Lower lobe of right lung (tissue), 2 donors: ENCODE data around the gene GPR75. TPM values are rescaled to one million over a fixed set of nuclear protein-coding genes. Genes with fewer than 3 reads are reported as not detected.

Experiments
- ATAC-seq, 2 donors: fragments of 200-7000 bp; cut with Tn5 transposase; one replicate each; pipeline ENCODE4 v1.9.1; 2020 to 2022; ENCODE audit warnings: mild to moderate bottlenecking in 2 of 2, moderate library complexity in 2 of 2
- DNase-seq: peaks from one replicate; pipeline ENCODE4 v3.0.0-alpha.2; 2020
- H3K27ac ChIP-seq: fragments of 200-600 bp; one replicate; pipeline ENCODE4 v1.8.0; 2022
- H3K27me3 ChIP-seq: fragments of 200-600 bp; one replicate; pipeline ENCODE4 v1.8.0; 2022; ENCODE audit warnings: low read depth
- H3K36me3 ChIP-seq: fragments of 200-600 bp; one replicate; pipeline ENCODE4 v1.8.0; 2022; ENCODE audit warnings: mild to moderate bottlenecking
- H3K4me1 ChIP-seq: fragments of 200-600 bp; one replicate; pipeline ENCODE4 v1.8.0; 2022
- H3K4me3 ChIP-seq: fragments of 200-600 bp; one replicate; pipeline ENCODE4 v1.8.0; 2022; ENCODE audit warnings: mild to moderate bottlenecking
- H3K9me3 ChIP-seq: fragments of 200-600 bp; one replicate; pipeline ENCODE4 v1.8.0; 2022
- intact Hi-C: fragments of 100-400 bp; cut with DNase I; formaldehyde crosslinking; loops from one replicate; pipeline ENCODE4 v1.11.0; 2022
- total RNA-seq: library from RNA; stranded (reverse); fragmentation: NEBNext Ultra II Directional; extraction: Animal tissue kit (Norgen Biotek cat#: 25700); gene quantifications from one replicate; pipeline ENCODE4 v1.2.1, GENCODE V29; 2021
- TF ChIP-seq, protein P1 (sequence below): fragments of 200-600 bp; IDR thresholded peaks from one replicate; pipeline ENCODE4 v1.8.0; 2022; ENCODE audit warnings: antibody characterized with exemption, mild to moderate bottlenecking
- donor health status: DM: no; HTN: yes; CAD: no; lungs with severe emphysema.

The GPR75 gene
- total RNA-seq, 1 donor from 2014 or later, result 3.2 TPM

DNA sequence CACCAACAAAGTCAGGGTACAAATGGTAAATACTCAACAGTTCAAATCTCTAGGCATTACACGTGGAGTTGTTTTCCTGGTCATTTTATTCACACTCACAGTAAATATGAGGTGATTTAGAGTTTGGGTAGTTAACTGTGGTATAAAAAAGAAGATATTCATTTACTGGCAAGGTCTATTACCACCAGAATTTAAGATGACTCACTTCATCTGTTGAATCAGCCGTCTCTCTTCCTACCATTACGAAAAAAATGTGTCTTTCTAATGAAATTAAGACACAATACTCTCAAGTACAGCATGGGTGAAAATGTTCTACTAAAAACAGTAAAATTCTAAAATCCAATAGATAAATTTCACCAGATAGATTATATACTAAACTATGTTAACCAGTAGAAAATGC is 21.0 kb upstream of the GPR75 start:
- no peak overlapping the region for H3K4me3 ChIP-seq
- DNase-seq (no peak), ATAC-seq (no peak)
- H3K36me3 ChIP-seq, result peaks cover 80% of the 10 kb centered on the region
- intact Hi-C loops, result no loop called here
- no peaks in the 10 kb centered on the region for H3K9me3 ChIP-seq
- H3K4me1 ChIP-seq, result no peaks in the 10 kb centered on the region
- TF ChIP-seq, protein P1, sequence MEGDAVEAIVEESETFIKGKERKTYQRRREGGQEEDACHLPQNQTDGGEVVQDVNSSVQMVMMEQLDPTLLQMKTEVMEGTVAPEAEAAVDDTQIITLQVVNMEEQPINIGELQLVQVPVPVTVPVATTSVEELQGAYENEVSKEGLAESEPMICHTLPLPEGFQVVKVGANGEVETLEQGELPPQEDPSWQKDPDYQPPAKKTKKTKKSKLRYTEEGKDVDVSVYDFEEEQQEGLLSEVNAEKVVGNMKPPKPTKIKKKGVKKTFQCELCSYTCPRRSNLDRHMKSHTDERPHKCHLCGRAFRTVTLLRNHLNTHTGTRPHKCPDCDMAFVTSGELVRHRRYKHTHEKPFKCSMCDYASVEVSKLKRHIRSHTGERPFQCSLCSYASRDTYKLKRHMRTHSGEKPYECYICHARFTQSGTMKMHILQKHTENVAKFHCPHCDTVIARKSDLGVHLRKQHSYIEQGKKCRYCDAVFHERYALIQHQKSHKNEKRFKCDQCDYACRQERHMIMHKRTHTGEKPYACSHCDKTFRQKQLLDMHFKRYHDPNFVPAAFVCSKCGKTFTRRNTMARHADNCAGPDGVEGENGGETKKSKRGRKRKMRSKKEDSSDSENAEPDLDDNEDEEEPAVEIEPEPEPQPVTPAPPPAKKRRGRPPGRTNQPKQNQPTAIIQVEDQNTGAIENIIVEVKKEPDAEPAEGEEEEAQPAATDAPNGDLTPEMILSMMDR, result no peak
- H3K27ac ChIP-seq, result no peak overlapping the region
- H3K27me3 ChIP-seq, result no peaks in the 10 kb centered on the region

DNA sequence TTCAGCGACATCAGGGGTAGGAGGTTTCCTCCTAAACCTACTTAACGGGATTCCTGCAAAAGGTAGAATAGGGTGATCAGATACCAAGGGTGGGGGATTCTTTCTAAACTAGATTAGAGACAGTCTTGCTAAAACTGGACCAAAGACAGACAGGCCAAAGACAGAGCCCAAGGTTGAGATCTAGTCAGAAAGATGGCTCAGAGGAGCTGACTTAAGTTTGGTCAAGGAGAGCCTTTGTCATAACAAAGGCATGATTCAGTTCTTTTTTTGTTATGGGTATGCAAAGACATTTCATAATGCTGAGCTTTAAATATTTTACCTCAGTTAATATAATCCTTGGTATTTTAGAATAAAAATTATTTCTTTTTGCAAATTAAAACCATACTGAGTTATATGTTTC is 17.8 kb upstream of the GPR75 start:
- intact Hi-C loops, result no loop called here
- no peak for ATAC-seq
- no peak for DNase-seq
- TF ChIP-seq, protein P1, result no peak
- Histone ChIP-seq H3K27me3 (no peaks in the 10 kb centered on the region), H3K4me1 (no peaks in the 10 kb centered on the region), H3K4me3 (no peak overlapping the region), H3K36me3 (peaks cover 76% of the 10 kb centered on the region), H3K27ac (no peak overlapping the region), H3K9me3 (no peaks in the 10 kb centered on the region)

DNA sequence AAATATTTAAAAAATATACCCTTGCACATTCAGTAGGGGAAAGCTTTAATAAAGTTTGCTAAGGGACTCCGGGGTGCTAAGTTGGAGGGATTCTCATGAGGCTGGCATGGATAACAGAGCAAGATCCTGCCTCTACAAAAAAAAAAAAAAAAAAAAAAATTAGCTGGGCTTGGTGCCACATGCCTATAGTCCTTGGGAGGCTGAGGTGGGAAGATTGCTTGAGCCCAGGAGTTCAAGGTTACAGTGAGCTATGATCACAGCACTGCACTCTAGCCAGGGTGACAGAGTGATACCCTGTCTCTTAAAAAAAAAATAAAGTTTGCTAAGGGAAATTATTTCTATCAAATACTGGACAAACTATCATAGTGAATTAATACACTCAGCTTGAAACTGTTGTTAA is 17.3 kb upstream of the GPR75 start:
- no peak for DNase-seq
- H3K27ac ChIP-seq, result no peak overlapping the region
- intact Hi-C loops, result no loop called here
- no peaks in the 10 kb centered on the region for H3K4me1 ChIP-seq
- H3K9me3 ChIP-seq, result no peaks in the 10 kb centered on the region
- peaks cover 74% of the 10 kb centered on the region for H3K36me3 ChIP-seq
- TF ChIP-seq, protein P1, result no peak
- no peaks in the 10 kb centered on the region for H3K27me3 ChIP-seq
- no peak for ATAC-seq
- H3K4me3 ChIP-seq, result no peak overlapping the region

DNA sequence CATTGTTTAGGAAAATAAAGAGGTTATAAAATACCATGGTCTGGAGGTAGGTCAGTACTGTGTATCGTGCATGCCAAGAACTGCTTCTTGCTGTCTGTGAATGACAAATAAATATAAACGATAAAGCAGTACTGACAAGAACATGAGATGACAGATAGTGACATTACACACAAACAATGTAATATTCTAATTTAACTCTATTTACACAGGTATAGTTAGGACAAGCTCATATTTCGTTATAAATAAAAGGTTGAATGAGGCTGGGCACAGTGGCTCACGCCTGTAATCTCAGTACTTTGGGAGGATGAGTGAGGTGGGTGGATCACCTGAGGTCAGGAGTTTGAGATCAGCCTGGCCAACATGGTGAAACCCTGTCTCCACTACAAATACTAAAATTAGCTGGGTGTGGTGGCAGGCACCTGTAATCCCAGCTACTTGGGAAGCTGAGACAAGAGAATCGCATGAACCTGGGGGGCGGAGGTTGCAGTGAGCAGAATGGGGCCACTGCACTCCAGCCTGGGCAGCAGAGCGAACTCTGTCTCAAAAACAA is 14.7 kb upstream of the GPR75 start:
- DNase-seq (no peak), ATAC-seq (no peak)
- H3K27me3 ChIP-seq, result no peaks in the 10 kb centered on the region
- intact Hi-C loops, result no loop called here
- no peaks in the 10 kb centered on the region for H3K9me3 ChIP-seq
- peaks cover 76% of the 10 kb centered on the region for H3K36me3 ChIP-seq
- H3K27ac ChIP-seq, result no peak overlapping the region
- H3K4me3 ChIP-seq, result no peak overlapping the region
- TF ChIP-seq, protein P1, result no peak
- no peaks in the 10 kb centered on the region for H3K4me1 ChIP-seq

DNA sequence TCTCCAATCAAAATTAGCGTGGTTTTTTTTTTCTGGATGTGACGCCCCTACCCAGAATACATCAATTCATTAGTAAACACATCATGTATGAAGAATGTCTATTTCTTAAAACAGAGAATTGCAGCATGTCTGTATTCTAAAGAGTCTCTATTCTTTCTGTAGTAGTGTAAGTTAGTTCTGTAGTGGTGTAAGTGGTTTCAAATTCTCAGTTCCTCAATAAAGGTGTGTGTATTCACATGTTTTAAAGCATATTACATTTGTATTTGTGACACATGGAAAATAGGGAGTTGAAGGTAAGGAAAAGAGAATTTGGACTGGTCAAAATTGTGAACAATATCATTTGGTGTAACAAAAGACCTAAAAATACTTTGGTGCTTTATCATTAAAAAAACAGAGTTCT is 8.0 kb upstream of the GPR75 start:
- intact Hi-C loops, result no loop called here
- Histone ChIP-seq H3K27ac (no peak overlapping the region), H3K9me3 (no peaks in the 10 kb centered on the region), H3K27me3 (no peaks in the 10 kb centered on the region), H3K36me3 (peaks cover 87% of the 10 kb centered on the region), H3K4me1 (no peaks in the 10 kb centered on the region), H3K4me3 (no peak overlapping the region)
- TF ChIP-seq, protein P1, result no peak
- DNase-seq, result no peak
- no peak for ATAC-seq

DNA sequence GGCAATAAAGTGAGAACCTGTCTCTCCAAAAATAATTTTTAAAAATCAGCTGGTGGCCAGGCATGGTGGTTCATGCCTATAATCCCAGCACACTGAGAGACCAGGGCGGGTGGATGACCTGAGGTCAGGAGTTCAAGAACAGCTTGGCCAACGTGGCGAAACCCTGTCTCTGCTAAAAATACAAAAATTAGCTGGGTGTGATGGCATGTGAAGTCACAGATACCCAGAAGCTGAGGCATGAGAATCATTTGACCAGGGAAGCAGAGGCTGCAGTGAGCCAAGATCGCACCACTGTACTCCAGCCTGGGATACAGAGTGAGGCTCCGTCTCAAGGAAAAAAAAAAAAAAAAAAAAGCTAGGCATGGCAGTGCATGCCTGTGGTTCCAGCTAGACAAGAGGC is 7.4 kb upstream of the GPR75 start:
- Histone ChIP-seq H3K4me3 (no peak overlapping the region), H3K27me3 (no peaks in the 10 kb centered on the region), H3K27ac (no peak overlapping the region), H3K36me3 (peaks cover 86% of the 10 kb centered on the region), H3K9me3 (no peaks in the 10 kb centered on the region), H3K4me1 (no peaks in the 10 kb centered on the region)
- ATAC-seq, result no peak
- TF ChIP-seq, protein P1, result no peak
- DNase-seq, result no peak
- intact Hi-C loops, result no loop called here
